GM20000 (cell line): ENCODE measurements around the gene OTUD4.

ENCODE experiments used
- DNase-seq: peaks from one replicate; pipeline ENCODE4 v3.0.0; 2012; ENCODE audit warnings: low spot score
- TF ChIP-seq, protein P1 (sequence below): IDR thresholded peaks from 2 replicates; pipeline ENCODE4 v1.5.1; 2012; ENCODE audit warnings: mild to moderate bottlenecking, control low read depth; ENCODE audit errors: extremely low read depth, missing control alignments

The OTUD4 gene

DNA sequence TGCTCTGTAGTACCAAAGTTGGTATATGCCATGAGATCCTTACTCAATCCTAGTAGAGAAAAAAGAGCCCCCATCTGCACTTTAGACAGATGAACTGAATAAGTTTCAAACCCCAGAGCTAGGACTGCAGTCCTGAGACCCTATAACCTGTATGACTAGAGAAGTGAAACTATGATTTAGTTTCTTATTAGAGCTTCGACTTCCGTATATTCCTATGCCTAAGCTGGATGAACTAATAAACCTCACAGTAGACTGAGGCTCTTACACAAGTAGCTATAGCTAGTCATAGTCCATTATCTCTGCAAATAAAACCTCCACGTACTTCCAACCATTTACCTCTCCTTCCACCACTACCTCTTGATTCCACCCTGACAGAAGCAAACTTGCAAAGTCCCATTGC is 6.3 kb upstream of the OTUD4 start:
- peak; percentile 51 for DNase-seq
- TF ChIP-seq, protein P1, sequence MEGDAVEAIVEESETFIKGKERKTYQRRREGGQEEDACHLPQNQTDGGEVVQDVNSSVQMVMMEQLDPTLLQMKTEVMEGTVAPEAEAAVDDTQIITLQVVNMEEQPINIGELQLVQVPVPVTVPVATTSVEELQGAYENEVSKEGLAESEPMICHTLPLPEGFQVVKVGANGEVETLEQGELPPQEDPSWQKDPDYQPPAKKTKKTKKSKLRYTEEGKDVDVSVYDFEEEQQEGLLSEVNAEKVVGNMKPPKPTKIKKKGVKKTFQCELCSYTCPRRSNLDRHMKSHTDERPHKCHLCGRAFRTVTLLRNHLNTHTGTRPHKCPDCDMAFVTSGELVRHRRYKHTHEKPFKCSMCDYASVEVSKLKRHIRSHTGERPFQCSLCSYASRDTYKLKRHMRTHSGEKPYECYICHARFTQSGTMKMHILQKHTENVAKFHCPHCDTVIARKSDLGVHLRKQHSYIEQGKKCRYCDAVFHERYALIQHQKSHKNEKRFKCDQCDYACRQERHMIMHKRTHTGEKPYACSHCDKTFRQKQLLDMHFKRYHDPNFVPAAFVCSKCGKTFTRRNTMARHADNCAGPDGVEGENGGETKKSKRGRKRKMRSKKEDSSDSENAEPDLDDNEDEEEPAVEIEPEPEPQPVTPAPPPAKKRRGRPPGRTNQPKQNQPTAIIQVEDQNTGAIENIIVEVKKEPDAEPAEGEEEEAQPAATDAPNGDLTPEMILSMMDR = no peak

- TF ChIP-seq, protein P1 = no peak
Observed at GRCh38 chr4:145183581-145183980, 3.2 kb upstream of the OTUD4 start.

GRCh38 chr4:145183023-145183422 is 2.6 kb upstream of the OTUD4 start:
- TF ChIP-seq, protein P1 = no peak
- DNase-seq = no peak

More at GRCh38 chr4:145183581-145183980, 3.2 kb upstream of the OTUD4 start:
- DNase-seq = no peak

- TF ChIP-seq, protein P1 = no peak
- peak; percentile 33 for DNase-seq
Observed at GRCh38 chr4:145182222-145182621, 1.8 kb upstream of the OTUD4 start.

DNA sequence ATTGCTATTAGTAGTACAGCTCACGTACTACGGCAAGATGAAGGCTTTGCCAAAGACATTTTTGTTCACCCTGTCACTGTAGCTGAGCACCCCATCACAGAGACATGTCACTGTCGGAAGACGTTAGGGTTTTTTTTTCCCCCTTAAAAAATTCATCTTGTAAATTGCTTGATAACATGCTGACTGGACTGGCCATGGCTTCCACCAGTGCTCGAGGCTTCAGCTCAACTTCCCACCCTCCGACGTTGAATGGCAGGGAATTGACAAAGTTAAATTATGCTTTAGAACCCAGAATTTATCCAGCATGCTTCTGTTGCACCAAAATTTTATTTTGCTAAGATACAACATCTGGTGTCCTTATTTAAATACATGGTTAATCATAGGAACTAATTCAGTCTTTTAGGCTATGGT is 707 bp upstream of the OTUD4 start:
- no peak for DNase-seq
- TF ChIP-seq, protein P1 = no peak

DNA sequence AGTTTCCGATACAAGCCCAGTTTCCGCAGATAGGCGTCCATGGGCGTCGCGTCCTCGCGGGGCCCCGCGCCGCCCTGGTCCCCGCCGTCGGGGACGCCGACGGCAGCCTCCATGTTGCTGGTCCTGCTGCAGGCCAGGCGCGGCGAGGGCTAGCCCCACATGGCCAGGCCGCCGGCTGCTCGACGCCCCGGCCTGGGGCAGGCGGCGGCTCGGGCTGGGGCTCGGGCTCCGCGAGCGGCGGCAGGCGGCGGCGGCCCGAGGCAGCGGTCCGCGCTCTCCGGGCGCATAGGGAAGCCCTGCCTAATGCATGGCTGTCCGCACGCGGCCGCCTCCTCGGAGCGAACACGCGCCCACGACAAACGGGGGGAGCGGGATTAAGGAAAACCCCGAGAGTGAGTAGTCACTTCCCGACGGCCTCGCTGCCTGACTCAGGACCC is 510 bp downstream of the OTUD4 start:
- peak; percentile 29 for DNase-seq

DNA sequence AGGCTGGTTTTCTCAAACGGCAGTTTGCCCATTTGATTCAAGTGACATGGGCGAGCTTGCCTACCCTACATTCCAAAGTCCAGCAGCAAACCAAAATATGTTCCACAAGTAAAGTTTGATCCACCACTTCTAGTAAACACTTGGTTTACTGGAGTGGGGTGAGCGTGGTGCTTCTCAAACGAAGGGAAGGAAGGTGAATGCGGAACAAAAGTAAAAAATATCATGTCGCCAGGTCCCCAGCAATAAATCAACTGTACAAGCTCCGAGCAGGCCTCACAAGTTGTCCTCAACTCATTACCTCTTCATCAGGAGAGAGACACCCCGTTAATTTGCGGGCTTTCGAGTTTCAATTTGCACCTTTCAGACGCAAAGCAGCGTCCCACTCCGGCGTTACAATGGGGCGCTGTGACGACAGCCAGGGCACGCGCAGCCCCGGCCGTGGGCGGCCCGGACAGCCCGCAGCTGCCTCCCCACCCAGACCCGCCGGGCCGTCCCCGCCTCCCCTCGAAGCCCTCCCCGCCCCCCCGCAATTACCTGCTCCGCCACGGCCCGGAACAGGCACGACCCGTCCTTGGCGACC is 1.0 kb downstream of the OTUD4 start:
- TF ChIP-seq, protein P1 = no peak
- peak; percentile 88 for DNase-seq

GRCh38 chr4:145178740-145179280 is 1.6 kb downstream of the OTUD4 start:
- TF ChIP-seq, protein P1 = no peak
- DNase-seq = peak; percentile 42
